K562 (cell line): ENCODE results near the gene IBA57. TPM values are rescaled to one million over a fixed set of nuclear protein-coding genes. Genes with fewer than 3 reads are reported as not detected.

Experiments
- CCAR2 ChIP-seq: fragments of 200-400 bp; formaldehyde crosslinking; IDR thresholded peaks from 2 replicates; pipeline ENCODE4 v1.6.1; 2017; ENCODE audit warnings: mild to moderate bottlenecking, low read depth, low read length
- ETV1 ChIP-seq: fragments of 450-650 bp; conservative IDR thresholded peaks from 2 replicates; pipeline ENCODE4 v1.6.1; 2016; ENCODE audit warnings: missing genetic modification characterization, control low read depth, low read depth, missing compliant biosample characterization
- EWSR1 ChIP-seq: fragments of 450-650 bp; IDR thresholded peaks from 2 replicates; pipeline ENCODE4 v1.6.1; 2018; ENCODE audit warnings: borderline replicate concordance, mild to moderate bottlenecking, low read depth, moderate library complexity; ENCODE audit not compliant: partially characterized antibody
- HDAC8 ChIP-seq: fragments of 450-650 bp; IDR thresholded peaks from 2 replicates; pipeline ENCODE4 v1.6.1; 2016; ENCODE audit warnings: mild to moderate bottlenecking, missing genetic modification characterization, moderate library complexity, missing compliant biosample characterization
- HEY1 ChIP-seq: fragments of 250-450 bp; sonication (Bioruptor Pico); IDR thresholded peaks from 2 replicates; pipeline ENCODE4 v1.5.0; 2020; ENCODE audit warnings: mild to moderate bottlenecking, moderate library complexity, borderline replicate concordance
- JUN ChIP-seq, 2 experiments: sonication (generic) in 1 of 2; formaldehyde crosslinking in 1 of 2; IDR thresholded peaks; 2 replicates each; pipeline versions ENCODE4 v1.6.1 to v1.8.0; 2012 to 2022; ENCODE audit warnings: borderline replicate concordance in 2 of 2, mild to moderate bottlenecking in 2 of 2, improper control_type of control experiment in 1 of 2, low read depth in 1 of 2, low read length in 1 of 2, missing genetic modification reagents in 1 of 2
- KAT8 ChIP-seq: fragments of 450-650 bp; IDR thresholded peaks from 2 replicates; pipeline ENCODE4 v1.6.1; 2016; ENCODE audit warnings: low read depth, mild to moderate bottlenecking
- KDM2B ChIP-seq: fragments of 250-450 bp; sonication (Bioruptor Pico); IDR thresholded peaks from 2 replicates; pipeline ENCODE4 v1.8.0; 2021; ENCODE audit warnings: mild to moderate bottlenecking, moderate library complexity
- LCOR ChIP-seq: sonication (generic); formaldehyde crosslinking; IDR thresholded peaks from 2 replicates; pipeline ENCODE4 v1.8.0; 2022; ENCODE audit warnings: mild to moderate bottlenecking, missing genetic modification reagents
- RAD51 ChIP-seq: fragments of 450-650 bp; IDR thresholded peaks from 2 replicates; pipeline ENCODE4 v1.7.1; 2016; ENCODE audit warnings: low read depth, mild to moderate bottlenecking, borderline replicate concordance
- SMAD2 ChIP-seq: fragments of 150-350 bp; IDR thresholded peaks from 2 replicates; pipeline ENCODE4 v1.6.1; 2014; ENCODE audit warnings: low read depth, mild to moderate bottlenecking, low read length
- SMAD4 ChIP-seq: fragments of 250-450 bp; sonication (Bioruptor Pico); conservative IDR thresholded peaks from 2 replicates; pipeline ENCODE4 v1.8.0; 2021; ENCODE audit warnings: inconsistent platforms, mild to moderate bottlenecking, moderate library complexity
- ZFX ChIP-seq: sonication (generic); formaldehyde crosslinking; IDR thresholded peaks from 2 replicates; pipeline ENCODE4 v1.8.0; 2022; ENCODE audit warnings: mild to moderate bottlenecking, missing genetic modification reagents, moderate library complexity
- ZKSCAN1 ChIP-seq: fragments of 150-350 bp; IDR thresholded peaks from 2 replicates; pipeline ENCODE4 v1.6.1; 2016; ENCODE audit warnings: low read depth, low read length
- ZNF274 ChIP-seq: IDR thresholded peaks from 2 replicates; pipeline ENCODE4 v1.6.1; 2011; ENCODE audit warnings: low read depth, mild to moderate bottlenecking, low read length, moderate library complexity, borderline replicate concordance
- ZNF57 ChIP-seq: fragments of 450-650 bp; formaldehyde crosslinking; IDR thresholded peaks from 2 replicates; pipeline ENCODE4 v1.4.0; 2020; ENCODE audit warnings: mild to moderate bottlenecking, moderate library complexity
- ZNF644 ChIP-seq: fragments of 200-800 bp; sonication (Bioruptor generic); IDR thresholded peaks from 2 replicates; pipeline ENCODE4 v1.6.1; 2016; ENCODE audit warnings: low read depth, missing genetic modification characterization, missing compliant biosample characterization
- ZNF668 ChIP-seq: fragments of 250-450 bp; sonication (Bioruptor Pico); IDR thresholded peaks from 2 replicates; pipeline ENCODE4 v1.8.0; 2022; ENCODE audit warnings: mild to moderate bottlenecking, inconsistent platforms
- ZNF75A ChIP-seq: fragments of 450-650 bp; formaldehyde crosslinking; IDR thresholded peaks from 2 replicates; pipeline ENCODE4 v1.4.0; 2020; ENCODE audit warnings: mild to moderate bottlenecking
- ZNF766 ChIP-seq: fragments of 200-800 bp; sonication (Bioruptor generic); conservative IDR thresholded peaks from 2 replicates; pipeline ENCODE4 v1.6.1; 2016; ENCODE audit warnings: missing genetic modification characterization, missing compliant biosample characterization
- polyA plus RNA-seq, 8 experiments: library from polyadenylated mRNA; depleted of rRNA in 4 of 8; stranded (reverse) in 5 of 8; unstranded in 3 of 8; fragments of >200 nt; fragmentation: Nextera tagmentation in 2 of 8; fragmentation: Illumina TruSeq in 1 of 8; extraction: Ambion mirVana in 2 of 8; extraction: Trizol in 1 of 8; gene quantifications; 2 replicates each; pipeline versions ENCODE4 v1.2.1 to v1.2.3, GENCODE V29; 2011 to 2014; ENCODE audit warnings: inconsistent platforms in 1 of 8, missing spikeins in 1 of 8
- total RNA-seq, 7 experiments: library from RNA; depleted of rRNA in 6 of 7; stranded (reverse); fragments of >200 nt in 6 of 7; fragmentation: Illumina TruSeq in 2 of 7; extraction: Trizol in 2 of 7; gene quantifications; 2 replicates each; pipeline versions ENCODE4 v1.2.1 to v1.2.3, GENCODE V29; 2011 to 2021; ENCODE audit warnings: low replicate concordance in 1 of 7
- TF ChIP-seq, protein P1 (sequence below): sonication (generic); formaldehyde crosslinking; IDR thresholded peaks from 2 replicates; pipeline ENCODE4 v1.8.0; 2022; ENCODE audit warnings: missing genetic modification reagents, mild to moderate bottlenecking, borderline replicate concordance
- TF ChIP-seq, protein P2 (sequence below): IDR thresholded peaks from 3 replicates; pipeline ENCODE4 v1.6.1; 2011; ENCODE audit warnings: borderline replicate concordance, mild to moderate bottlenecking; ENCODE audit not compliant: insufficient read length, insufficient read depth
- TF ChIP-seq, protein P3 (sequence below): sonication (generic); formaldehyde crosslinking; IDR thresholded peaks from 2 replicates; pipeline ENCODE4 v1.8.1; 2023; ENCODE audit warnings: mild to moderate bottlenecking, missing genetic modification reagents, moderate library complexity
- TF ChIP-seq, protein P4 (sequence below): fragments of 450-650 bp; formaldehyde crosslinking; IDR thresholded peaks from 2 replicates; pipeline ENCODE4 v1.4.0; 2022; ENCODE audit warnings: mild to moderate bottlenecking, moderate library complexity

The IBA57 gene
- total and polyA plus RNA-seq, 9 of the 15 experiments (the other 6 are each of a cell fraction or from before 2014, with no cell fraction given): 0.77 to 15.5 (median 2.7) TPM

DNA sequence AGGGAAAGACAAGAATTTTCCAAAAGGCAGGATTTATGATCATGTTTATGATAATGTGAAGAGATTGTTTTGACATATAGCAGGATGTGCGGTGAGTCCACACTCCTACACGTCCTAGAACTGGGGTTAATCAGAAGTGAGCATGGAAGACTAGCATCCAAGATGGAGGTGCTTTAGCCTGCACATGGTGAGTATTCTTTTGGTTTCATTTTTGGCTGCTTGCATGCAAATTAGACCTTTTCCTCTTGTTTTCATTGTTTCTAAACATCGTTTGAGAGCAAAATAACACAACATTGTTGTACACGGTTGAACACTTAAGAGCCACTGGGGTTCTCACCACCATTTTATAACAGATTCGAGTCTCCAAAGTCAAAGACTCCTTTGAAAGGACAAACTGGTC is 40.4 kb upstream of the IBA57 start (continued):
- TF ChIP-seq, protein P1, sequence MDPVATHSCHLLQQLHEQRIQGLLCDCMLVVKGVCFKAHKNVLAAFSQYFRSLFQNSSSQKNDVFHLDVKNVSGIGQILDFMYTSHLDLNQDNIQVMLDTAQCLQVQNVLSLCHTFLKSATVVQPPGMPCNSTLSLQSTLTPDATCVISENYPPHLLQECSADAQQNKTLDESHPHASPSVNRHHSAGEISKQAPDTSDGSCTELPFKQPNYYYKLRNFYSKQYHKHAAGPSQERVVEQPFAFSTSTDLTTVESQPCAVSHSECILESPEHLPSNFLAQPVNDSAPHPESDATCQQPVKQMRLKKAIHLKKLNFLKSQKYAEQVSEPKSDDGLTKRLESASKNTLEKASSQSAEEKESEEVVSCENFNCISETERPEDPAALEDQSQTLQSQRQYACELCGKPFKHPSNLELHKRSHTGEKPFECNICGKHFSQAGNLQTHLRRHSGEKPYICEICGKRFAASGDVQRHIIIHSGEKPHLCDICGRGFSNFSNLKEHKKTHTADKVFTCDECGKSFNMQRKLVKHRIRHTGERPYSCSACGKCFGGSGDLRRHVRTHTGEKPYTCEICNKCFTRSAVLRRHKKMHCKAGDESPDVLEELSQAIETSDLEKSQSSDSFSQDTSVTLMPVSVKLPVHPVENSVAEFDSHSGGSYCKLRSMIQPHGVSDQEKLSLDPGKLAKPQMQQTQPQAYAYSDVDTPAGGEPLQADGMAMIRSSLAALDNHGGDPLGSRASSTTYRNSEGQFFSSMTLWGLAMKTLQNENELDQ: no peak
- no peak for TF ChIP-seq JUN (IDR thresholded peaks at IDR 0.05; ENCODE audit: borderline replicate concordance, low read depth, low read length)
- TF ChIP-seq JUN (CRISPR knock-in tag; IDR thresholded peaks at IDR 0.05; ENCODE audit: borderline replicate concordance): no peak
- no peak for TF ChIP-seq CCAR2
- TF ChIP-seq ZFX: no peak
- no peak for TF ChIP-seq EWSR1
- TF ChIP-seq HDAC8 (tag): peak; percentile 70; the same call in 1 of the 2 replicates
- TF ChIP-seq, protein P2, sequence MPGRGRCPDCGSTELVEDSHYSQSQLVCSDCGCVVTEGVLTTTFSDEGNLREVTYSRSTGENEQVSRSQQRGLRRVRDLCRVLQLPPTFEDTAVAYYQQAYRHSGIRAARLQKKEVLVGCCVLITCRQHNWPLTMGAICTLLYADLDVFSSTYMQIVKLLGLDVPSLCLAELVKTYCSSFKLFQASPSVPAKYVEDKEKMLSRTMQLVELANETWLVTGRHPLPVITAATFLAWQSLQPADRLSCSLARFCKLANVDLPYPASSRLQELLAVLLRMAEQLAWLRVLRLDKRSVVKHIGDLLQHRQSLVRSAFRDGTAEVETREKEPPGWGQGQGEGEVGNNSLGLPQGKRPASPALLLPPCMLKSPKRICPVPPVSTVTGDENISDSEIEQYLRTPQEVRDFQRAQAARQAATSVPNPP: no peak
- 0 out of 2 replicates have a peak, but pooled peaks have one; percentile 61 for TF ChIP-seq ZNF668 (CRISPR knock-in tag)
- no peak for TF ChIP-seq KDM2B
- no peak for TF ChIP-seq HEY1 (CRISPR knock-in tag)
- TF ChIP-seq ZNF644 (tag): peak; percentile 81; the same call in 1 of the 2 replicates
- no peak for TF ChIP-seq SMAD2
- TF ChIP-seq LCOR (CRISPR knock-in tag): no peak
- TF ChIP-seq ZNF57 (CRISPR knock-in tag): no peak
- TF ChIP-seq, protein P3, sequence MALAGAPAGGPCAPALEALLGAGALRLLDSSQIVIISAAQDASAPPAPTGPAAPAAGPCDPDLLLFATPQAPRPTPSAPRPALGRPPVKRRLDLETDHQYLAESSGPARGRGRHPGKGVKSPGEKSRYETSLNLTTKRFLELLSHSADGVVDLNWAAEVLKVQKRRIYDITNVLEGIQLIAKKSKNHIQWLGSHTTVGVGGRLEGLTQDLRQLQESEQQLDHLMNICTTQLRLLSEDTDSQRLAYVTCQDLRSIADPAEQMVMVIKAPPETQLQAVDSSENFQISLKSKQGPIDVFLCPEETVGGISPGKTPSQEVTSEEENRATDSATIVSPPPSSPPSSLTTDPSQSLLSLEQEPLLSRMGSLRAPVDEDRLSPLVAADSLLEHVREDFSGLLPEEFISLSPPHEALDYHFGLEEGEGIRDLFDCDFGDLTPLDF (CRISPR knock-in tag): no peak
- TF ChIP-seq KAT8: no peak
- no peak; the same call in 1 of the 2 replicates for TF ChIP-seq SMAD4 (CRISPR knock-in tag)
- TF ChIP-seq ZNF766 (CRISPR knock-in tag): peak; percentile 66; the same call in 1 of the 2 replicates
- TF ChIP-seq ZKSCAN1: no peak
- TF ChIP-seq RAD51: no peak
- no peak for TF ChIP-seq ZNF75A (CRISPR knock-in tag)
- TF ChIP-seq ZNF274: no peak
- TF ChIP-seq ETV1 (tag): peak; percentile 62; the same call in 1 of the 2 replicates
- TF ChIP-seq, protein P4, sequence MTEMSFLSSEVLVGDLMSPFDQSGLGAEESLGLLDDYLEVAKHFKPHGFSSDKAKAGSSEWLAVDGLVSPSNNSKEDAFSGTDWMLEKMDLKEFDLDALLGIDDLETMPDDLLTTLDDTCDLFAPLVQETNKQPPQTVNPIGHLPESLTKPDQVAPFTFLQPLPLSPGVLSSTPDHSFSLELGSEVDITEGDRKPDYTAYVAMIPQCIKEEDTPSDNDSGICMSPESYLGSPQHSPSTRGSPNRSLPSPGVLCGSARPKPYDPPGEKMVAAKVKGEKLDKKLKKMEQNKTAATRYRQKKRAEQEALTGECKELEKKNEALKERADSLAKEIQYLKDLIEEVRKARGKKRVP (CRISPR knock-in tag): no peak
